Choroid plexus epithelial cell (primary cell): ENCODE data around the gene KIF1B.

Source experiments
- DNase-seq: peaks from one replicate; pipeline ENCODE4 v3.0.0-alpha.2; 2010; ENCODE audit warnings: low read depth
- H3K4me3 ChIP-seq: 2 replicates; pipeline ENCODE4 v1.5.1; 2011; ENCODE audit warnings: low read depth, mild to moderate bottlenecking, control low read depth, low read length, moderate library complexity
- CTCF ChIP-seq: conservative IDR thresholded peaks from 2 replicates; pipeline ENCODE4 v1.5.1; 2011; ENCODE audit warnings: low read depth, mild to moderate bottlenecking, control low read depth, inconsistent platforms, low read length, moderate library complexity

KIF1B gene

GRCh38 chr1:10308001-10308400 lies 97.6 kb downstream of the KIF1B start:
- H3K4me3 ChIP-seq, result no peak overlapping the region
- no peak for DNase-seq
- no peak for TF ChIP-seq CTCF

GRCh38 chr1:10309243-10310011 lies 99.1 kb downstream of the KIF1B start:
- TF ChIP-seq CTCF, result no peak
- DNase-seq, result no peak
- no peak overlapping the region for H3K4me3 ChIP-seq

GRCh38 chr1:10316752-10317151 lies 106.4 kb downstream of the KIF1B start:
- no peak for TF ChIP-seq CTCF
- no peak overlapping the region for H3K4me3 ChIP-seq
- DNase-seq, result no peak

GRCh38 chr1:10319750-10320149 lies 109.4 kb downstream of the KIF1B start:
- TF ChIP-seq CTCF, result no peak

GRCh38 chr1:10320336-10320735 lies 110.0 kb downstream of the KIF1B start:
- DNase-seq, result no peak
- TF ChIP-seq CTCF, result no peak
- H3K4me3 ChIP-seq, result no peak overlapping the region

More at GRCh38 chr1:10319750-10320149, 109.4 kb downstream of the KIF1B start:
- no peak for DNase-seq
- no peak overlapping the region for H3K4me3 ChIP-seq

- TF ChIP-seq CTCF, result no peak
- no peak overlapping the region for H3K4me3 ChIP-seq
- no peak for DNase-seq
Measured at GRCh38 chr1:10322821-10323220, 112.5 kb downstream of the KIF1B start.

- DNase-seq, result no peak
- H3K4me3 ChIP-seq, result no peak overlapping the region
- no peak for TF ChIP-seq CTCF
Measured at GRCh38 chr1:10324627-10325026, 114.3 kb downstream of the KIF1B start.
